DOHH2 (cell line): ENCODE measurements around the gene KIF6.

Experiments
- H3F3A ChIP-seq: fragments of 200-600 bp; sonication (generic), shearing (Covaris generic); 2 replicates; pipeline ENCODE4 v1.6.0; 2016; ENCODE audit warnings: antibody characterized with exemption, mild to moderate bottlenecking; ENCODE audit not compliant: control insufficient read depth, insufficient read depth
- H3K27ac ChIP-seq: fragments of 200-600 bp; sonication (generic); 2 replicates; pipeline ENCODE4 v1.5.1; 2014; ENCODE audit warnings: low read depth, mild to moderate bottlenecking, low read length, moderate library complexity
- H3K27me3 ChIP-seq: fragments of 200-600 bp; sonication (generic); 2 replicates; pipeline ENCODE4 v1.6.1; 2014; ENCODE audit warnings: mild to moderate bottlenecking, low read length, mixed read lengths; ENCODE audit not compliant: control insufficient read depth
- H3K36me3 ChIP-seq: fragments of 200-600 bp; sonication (generic); 2 replicates; pipeline ENCODE4 v1.6.1; 2014; ENCODE audit warnings: mild to moderate bottlenecking, low read length, moderate library complexity, mixed read lengths; ENCODE audit not compliant: control insufficient read depth
- H3K4me1 ChIP-seq: fragments of 200-600 bp; sonication (generic); 2 replicates; pipeline ENCODE4 v1.6.1; 2014; ENCODE audit warnings: mild to moderate bottlenecking, low read length, mixed read lengths; ENCODE audit not compliant: control insufficient read depth
- H3K4me2 ChIP-seq: fragments of 200-600 bp; sonication (generic); 2 replicates; pipeline ENCODE4 v1.6.0; 2014; ENCODE audit warnings: mild to moderate bottlenecking, low read length, moderate library complexity
- H3K4me3 ChIP-seq: fragments of 200-600 bp; sonication (generic); 2 replicates; pipeline ENCODE4 v1.5.1; 2014; ENCODE audit warnings: mild to moderate bottlenecking, low read length, mixed read lengths
- H3K79me2 ChIP-seq: fragments of 200-600 bp; sonication (generic); 2 replicates; pipeline ENCODE4 v1.6.1; 2014; ENCODE audit warnings: mild to moderate bottlenecking, low read length, mixed read lengths; ENCODE audit not compliant: control insufficient read depth
- H3K9me2 ChIP-seq: fragments of 200-600 bp; sonication (generic); replicated peaks from 2 replicates; pipeline ENCODE4 v1.6.1; 2014; ENCODE audit warnings: mild to moderate bottlenecking, low read length, mixed read lengths; ENCODE audit not compliant: control insufficient read depth
- H3K9me3 ChIP-seq: fragments of 200-600 bp; sonication (generic); 2 replicates; pipeline ENCODE4 v1.6.1; 2014; ENCODE audit warnings: antibody characterized with exemption, low read length, mixed read lengths; ENCODE audit not compliant: control insufficient read depth, insufficient read depth
- H4K20me1 ChIP-seq: fragments of 200-600 bp; sonication (generic); 2 replicates; pipeline ENCODE4 v1.6.0; 2014; ENCODE audit warnings: low read depth, mild to moderate bottlenecking, antibody characterized with exemption, low read length, moderate library complexity; ENCODE audit not compliant: control insufficient read depth, insufficient read depth
- EZH2phosphoT487 ChIP-seq: fragments of 200-600 bp; sonication (generic); IDR thresholded peaks from 2 replicates; pipeline ENCODE4 v1.6.1; 2017; ENCODE audit warnings: borderline replicate concordance, mild to moderate bottlenecking, antibody characterized with exemption, low read length, moderate library complexity, mixed read lengths
- TF ChIP-seq, protein P1 (sequence below): fragments of 200-600 bp; sonication (generic); IDR thresholded peaks from one replicate; pipeline ENCODE4 v1.5.1; 2014; ENCODE audit warnings: antibody characterized with exemption, mild to moderate bottlenecking, low read depth, low read length; ENCODE audit not compliant: poor library complexity, severe bottlenecking

KIF6 gene

DNA sequence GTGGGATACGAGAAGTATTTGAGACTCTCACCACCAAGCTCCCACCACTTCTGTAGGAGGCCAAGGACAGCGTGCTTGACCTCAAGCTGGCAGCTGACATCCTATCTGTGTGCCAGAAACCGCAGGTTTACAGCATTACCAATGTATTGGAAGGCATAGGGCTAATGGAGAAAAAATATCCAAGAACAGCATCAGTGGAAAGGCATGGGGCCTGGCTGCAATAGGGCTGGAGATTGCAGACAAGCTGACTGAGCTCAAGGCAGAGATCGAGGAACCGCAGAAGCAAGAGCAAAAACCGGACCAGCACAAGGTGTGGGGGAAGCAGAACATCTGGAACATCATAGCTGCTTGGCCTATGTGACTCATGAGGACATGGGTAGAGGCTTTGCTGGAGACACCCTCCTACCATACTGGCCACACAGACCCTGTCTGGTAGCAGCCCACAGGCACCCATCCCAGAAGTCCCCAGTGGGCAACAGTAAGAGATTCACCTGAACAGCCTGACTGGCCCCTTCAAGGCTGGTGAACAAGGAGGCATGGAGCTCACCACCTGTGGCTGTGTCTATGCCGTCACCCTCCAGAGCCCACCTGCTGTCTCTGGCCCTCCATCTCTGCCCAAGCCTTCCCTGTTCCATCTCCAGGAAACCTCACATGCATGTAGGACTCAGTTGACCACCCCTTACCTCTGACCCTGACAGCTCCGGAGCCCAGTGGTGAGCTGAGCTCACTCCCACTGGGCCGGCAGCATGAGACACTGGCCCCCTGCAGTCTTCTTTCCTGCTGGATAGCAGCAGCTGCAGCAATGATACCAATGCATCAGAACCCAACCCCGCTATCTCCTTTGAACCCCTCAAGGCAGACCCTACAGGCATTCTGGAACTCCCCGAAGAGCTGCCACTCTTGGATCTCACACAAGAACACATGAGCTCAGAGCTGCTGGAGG lies 171.1 kb downstream of the KIF6 start:
- no peaks in the 10 kb centered on the region for H3K27me3 ChIP-seq
- no peaks in the 10 kb centered on the region for H3K4me1 ChIP-seq
- H3K4me2 ChIP-seq = no peak overlapping the region
- TF ChIP-seq EZH2phosphoT487 = no peak
- TF ChIP-seq, protein P1, sequence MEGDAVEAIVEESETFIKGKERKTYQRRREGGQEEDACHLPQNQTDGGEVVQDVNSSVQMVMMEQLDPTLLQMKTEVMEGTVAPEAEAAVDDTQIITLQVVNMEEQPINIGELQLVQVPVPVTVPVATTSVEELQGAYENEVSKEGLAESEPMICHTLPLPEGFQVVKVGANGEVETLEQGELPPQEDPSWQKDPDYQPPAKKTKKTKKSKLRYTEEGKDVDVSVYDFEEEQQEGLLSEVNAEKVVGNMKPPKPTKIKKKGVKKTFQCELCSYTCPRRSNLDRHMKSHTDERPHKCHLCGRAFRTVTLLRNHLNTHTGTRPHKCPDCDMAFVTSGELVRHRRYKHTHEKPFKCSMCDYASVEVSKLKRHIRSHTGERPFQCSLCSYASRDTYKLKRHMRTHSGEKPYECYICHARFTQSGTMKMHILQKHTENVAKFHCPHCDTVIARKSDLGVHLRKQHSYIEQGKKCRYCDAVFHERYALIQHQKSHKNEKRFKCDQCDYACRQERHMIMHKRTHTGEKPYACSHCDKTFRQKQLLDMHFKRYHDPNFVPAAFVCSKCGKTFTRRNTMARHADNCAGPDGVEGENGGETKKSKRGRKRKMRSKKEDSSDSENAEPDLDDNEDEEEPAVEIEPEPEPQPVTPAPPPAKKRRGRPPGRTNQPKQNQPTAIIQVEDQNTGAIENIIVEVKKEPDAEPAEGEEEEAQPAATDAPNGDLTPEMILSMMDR = no peak
- no peaks in the 10 kb centered on the region for H3K36me3 ChIP-seq
- H3K9me3 ChIP-seq = no peaks in the 10 kb centered on the region
- H3K4me3 ChIP-seq = no peak overlapping the region
- no peak overlapping the region for H3K27ac ChIP-seq
- no peaks in the 10 kb centered on the region for H3F3A ChIP-seq
- H3K79me2 ChIP-seq = no peaks in the 10 kb centered on the region
- H3K9me2 ChIP-seq = no peaks in the 10 kb centered on the region
- H4K20me1 ChIP-seq = no peaks in the 10 kb centered on the region

DNA sequence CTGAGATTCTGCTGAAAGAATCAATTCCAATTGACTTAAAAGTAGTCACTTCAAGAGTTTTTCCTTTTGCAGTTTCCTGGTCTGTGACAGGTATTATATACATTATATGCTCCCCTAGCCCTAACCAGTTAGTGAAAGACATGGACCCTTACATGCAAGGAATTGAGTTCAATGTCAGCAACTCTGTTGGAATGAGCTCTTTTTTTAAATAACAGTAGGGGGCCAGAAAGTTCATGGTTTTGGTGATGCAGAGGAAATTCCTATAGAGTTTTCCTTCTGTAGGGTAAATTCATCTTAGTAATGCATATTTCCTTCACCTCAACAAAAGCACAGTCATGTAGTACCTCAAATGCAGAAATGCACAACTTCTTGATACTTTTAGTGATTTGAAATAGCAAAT lies 172.2 kb downstream of the KIF6 start:
- no peaks in the 10 kb centered on the region for H3K27me3 ChIP-seq
- H3K9me3 ChIP-seq = no peaks in the 10 kb centered on the region
- H3K4me3 ChIP-seq = no peak overlapping the region
- no peaks in the 10 kb centered on the region for H3K36me3 ChIP-seq
- no peak overlapping the region for H3K27ac ChIP-seq
- H3K4me2 ChIP-seq = no peak overlapping the region
- no peaks in the 10 kb centered on the region for H4K20me1 ChIP-seq
- H3K4me1 ChIP-seq = no peaks in the 10 kb centered on the region
- H3K9me2 ChIP-seq = no peaks in the 10 kb centered on the region
- H3F3A ChIP-seq = no peaks in the 10 kb centered on the region
- H3K79me2 ChIP-seq = no peaks in the 10 kb centered on the region
- TF ChIP-seq, protein P1 = no peak
- no peak for TF ChIP-seq EZH2phosphoT487

DNA sequence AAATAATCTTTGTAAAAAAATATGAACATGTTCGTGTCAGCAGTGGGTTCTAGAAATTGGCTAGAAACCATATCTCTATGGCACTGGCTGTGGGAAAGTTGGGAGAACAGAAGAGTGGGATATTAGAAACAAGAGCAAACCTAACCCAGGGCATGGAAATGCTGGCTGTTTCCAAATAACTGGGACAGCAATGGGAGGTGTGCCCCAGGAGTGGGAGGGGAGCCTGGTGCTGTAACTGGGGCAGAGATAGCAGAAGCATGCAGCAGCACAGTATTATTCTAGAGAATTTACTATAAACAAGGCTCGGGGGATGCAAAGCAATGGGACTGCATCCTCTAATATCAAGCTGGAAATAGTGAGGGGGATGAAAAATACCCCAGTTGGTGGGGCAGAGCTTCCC lies 175.0 kb downstream of the KIF6 start:
- H3K4me2 ChIP-seq = no peak overlapping the region
- H3K4me3 ChIP-seq = no peak overlapping the region
- no peaks in the 10 kb centered on the region for H3K27me3 ChIP-seq
- no peaks in the 10 kb centered on the region for H3F3A ChIP-seq
- no peaks in the 10 kb centered on the region for H3K79me2 ChIP-seq
- H3K9me2 ChIP-seq = no peaks in the 10 kb centered on the region
- no peak for TF ChIP-seq EZH2phosphoT487
- TF ChIP-seq, protein P1 = no peak
- no peaks in the 10 kb centered on the region for H3K4me1 ChIP-seq
- H4K20me1 ChIP-seq = no peaks in the 10 kb centered on the region
- H3K27ac ChIP-seq = no peak overlapping the region
- no peaks in the 10 kb centered on the region for H3K36me3 ChIP-seq
- no peaks in the 10 kb centered on the region for H3K9me3 ChIP-seq
